Retina (tissue), 1 donor: Measurements from ENCODE around the gene EXOC2.

ENCODE experiments used
- DNase-seq: peaks from one replicate; pipeline ENCODE4 v3.0.0-alpha.2; 2016

Gene EXOC2

GRCh38 chr6:513961-514360, 179.0 kb downstream of the EXOC2 start:
- DNase-seq: no peak

- no peak for DNase-seq
Measured at GRCh38 chr6:513058-513457, 179.9 kb downstream of the EXOC2 start.

- DNase-seq: no peak
Measured at GRCh38 chr6:511488-512137, 181.3 kb downstream of the EXOC2 start.

- DNase-seq: no peak
Measured at GRCh38 chr6:509676-510075, 183.3 kb downstream of the EXOC2 start.

GRCh38 chr6:508614-509013, 184.3 kb downstream of the EXOC2 start:
- DNase-seq: no peak

GRCh38 chr6:508006-508405, 184.9 kb downstream of the EXOC2 start:
- DNase-seq: no peak

- DNase-seq: no peak
Measured at GRCh38 chr6:506920-507622, 185.9 kb downstream of the EXOC2 start.

- DNase-seq: no peak
Measured at GRCh38 chr6:506508-506907, 186.4 kb downstream of the EXOC2 start.

GRCh38 chr6:505374-505773, 187.6 kb downstream of the EXOC2 start:
- no peak for DNase-seq

GRCh38 chr6:504446-504980, 188.4 kb downstream of the EXOC2 start:
- DNase-seq: no peak

GRCh38 chr6:503610-504362, 189.2 kb downstream of the EXOC2 start:
- DNase-seq: no peak

- DNase-seq: no peak
Measured at GRCh38 chr6:502761-503160, 190.2 kb downstream of the EXOC2 start.

GRCh38 chr6:501891-502601, 190.9 kb downstream of the EXOC2 start:
- DNase-seq: no peak

GRCh38 chr6:499617-500016, 193.3 kb downstream of the EXOC2 start:
- no peak for DNase-seq

GRCh38 chr6:498795-499231, 194.1 kb downstream of the EXOC2 start:
- no peak for DNase-seq

GRCh38 chr6:497258-497657, 195.7 kb downstream of the EXOC2 start:
- no peak for DNase-seq

GRCh38 chr6:496649-497048, 196.3 kb downstream of the EXOC2 start:
- DNase-seq: no peak

- no peak for DNase-seq
Measured at GRCh38 chr6:494394-494793, 198.5 kb downstream of the EXOC2 start.

GRCh38 chr6:493840-494239, 199.1 kb downstream of the EXOC2 start:
- DNase-seq: no peak

GRCh38 chr6:492816-493414, 200.0 kb downstream of the EXOC2 start:
- DNase-seq: no peak

- no peak for DNase-seq
Measured at GRCh38 chr6:492178-492577, 200.8 kb downstream of the EXOC2 start.

- DNase-seq: no peak
Measured at GRCh38 chr6:491233-491632, 201.7 kb downstream of the EXOC2 start.
